ENCODE data around the gene PIGQ.

Gene PIGQ

GRCh38 chr16:563072-563644 is 6.6 kb upstream of the PIGQ start:
- H3K27me3 ChIP-seq (ENCODE audit: control insufficient read depth in 3 of 3, insufficient read depth in 3 of 3, low read depth in 1 of 3, low read length in 3 of 3): peaks cover 14 to 49% (median 43%) of the 10 kb centered on the region in 3 experiments
- H3K4me2 ChIP-seq (ENCODE audit: insufficient read depth, low read length, poor library complexity, severe bottlenecking): no peak overlapping the region
- H3K23ac ChIP-seq (ENCODE audit: low read depth, low read length, poor library complexity): peak overlapping the region; percentile 55
- H3K4me1 ChIP-seq (ENCODE audit: control insufficient read depth in 2 of 2, insufficient read depth in 1 of 2, low read depth in 1 of 2, low read length in 2 of 2): peaks cover 0 to 30% of the 10 kb centered on the region in 2 donors
- DNase-seq (ENCODE audit: low spot score): no peak
- H3K79me1 ChIP-seq (ENCODE audit: low read depth, low read length): peaks cover 5% of the 10 kb centered on the region
- no peak overlapping the region for H3K4ac ChIP-seq (ENCODE audit: low read length)
- no peak overlapping the region for H2AFZ ChIP-seq (ENCODE audit: low read length)
- H2BK5ac ChIP-seq (ENCODE audit: low read length): no peak overlapping the region
- no peak overlapping the region for H3K14ac ChIP-seq (ENCODE audit: low read length)
- no CpG with 5 or more reads among the region's 30 CpGs for WGBS, 2 donors (ENCODE audit: extremely low coverage in 2 of 2, insufficient read length in 2 of 2, insufficient replicate concordance in 1 of 2)
- no peak overlapping the region for H2BK120ac ChIP-seq (ENCODE audit: low read depth, low read length)
- no peak overlapping the region for H4K8ac ChIP-seq (ENCODE audit: low read depth, low read length)
- H3K9ac ChIP-seq (ENCODE audit: low read depth, low read length, poor library complexity): no peak overlapping the region
- peak overlapping the region; percentile 58 for H2BK12ac ChIP-seq (ENCODE audit: low read length)
- no peaks in the 10 kb centered on the region for H3K36me3 ChIP-seq (replicated peaks in 1 of 2; ENCODE audit: control insufficient read depth in 2 of 2, insufficient read depth in 2 of 2, low read length in 2 of 2)
- H4K91ac ChIP-seq (ENCODE audit: low read depth, low read length, poor library complexity): no peak overlapping the region
- peaks cover 0 to 2% of the 10 kb centered on the region in 2 donors for H3K9me3 ChIP-seq (replicated peaks in 1 of 2; ENCODE audit: control insufficient read depth in 2 of 2, insufficient read depth in 1 of 2, low read depth in 1 of 2, low read length in 2 of 2)
- H3K27ac ChIP-seq (replicated peaks; ENCODE audit: low read length): no peak overlapping the region
- H2AK5ac ChIP-seq (ENCODE audit: low read depth, low read length): peak overlapping the region; percentile 63
- no peak overlapping the region for H3K18ac ChIP-seq (ENCODE audit: low read length)
- H2BK15ac ChIP-seq (ENCODE audit: low read length): peak overlapping the region; percentile 89
- no peak overlapping the region for H3K4me3 ChIP-seq (ENCODE audit: low read length in 2 of 2)

GRCh38 chr16:564690-565418 is 4.9 kb upstream of the PIGQ start:
- no peak overlapping the region for H4K91ac ChIP-seq (ENCODE audit: low read depth, low read length, poor library complexity)
- no peak overlapping the region for H4K8ac ChIP-seq (ENCODE audit: low read depth, low read length)
- peak overlapping the region; percentile 58 for H2BK12ac ChIP-seq (ENCODE audit: low read length)
- no peak overlapping the region for H3K18ac ChIP-seq (ENCODE audit: low read length)
- H3K27ac ChIP-seq (replicated peaks; ENCODE audit: low read length): no peak overlapping the region
- H3K27me3 ChIP-seq (ENCODE audit: control insufficient read depth in 3 of 3, insufficient read depth in 3 of 3, low read depth in 1 of 3, low read length in 3 of 3): peaks cover 7 to 32% (median 26%) of the 10 kb centered on the region in 3 experiments
- no peak overlapping the region for H3K4me2 ChIP-seq (ENCODE audit: insufficient read depth, low read length, poor library complexity, severe bottlenecking)
- H3K23ac ChIP-seq (ENCODE audit: low read depth, low read length, poor library complexity): peak overlapping the region; percentile 85
- peak overlapping the region; percentile 39 for H2BK5ac ChIP-seq (ENCODE audit: low read length)
- peak overlapping the region; percentile 70 for H2AK5ac ChIP-seq (ENCODE audit: low read depth, low read length)
- H3K36me3 ChIP-seq (replicated peaks in 1 of 2; ENCODE audit: control insufficient read depth in 2 of 2, insufficient read depth in 2 of 2, low read length in 2 of 2): no peaks in the 10 kb centered on the region
- peak overlapping the region; percentile 50 for H3K9ac ChIP-seq (ENCODE audit: low read depth, low read length, poor library complexity)
- no peak overlapping the region for H3K4ac ChIP-seq (ENCODE audit: low read length)
- H2AFZ ChIP-seq (ENCODE audit: low read length): peak overlapping the region; percentile 81
- WGBS, 2 donors (ENCODE audit: extremely low coverage in 2 of 2, insufficient read length in 2 of 2, insufficient replicate concordance in 1 of 2): no CpG with 5 or more reads among the region's 42 CpGs
- peak overlapping the region; percentile 38 for H3K14ac ChIP-seq (ENCODE audit: low read length)
- H2BK120ac ChIP-seq (ENCODE audit: low read depth, low read length): no peak overlapping the region
- no peak overlapping the region for H3K4me3 ChIP-seq (ENCODE audit: low read length in 2 of 2)
- peaks cover 4% of the 10 kb centered on the region for H3K79me1 ChIP-seq (ENCODE audit: low read depth, low read length)
- no peak for DNase-seq (ENCODE audit: low spot score)
- peak overlapping the region; percentile 49 for H2BK15ac ChIP-seq (ENCODE audit: low read length)
- peaks cover 0 to 2% of the 10 kb centered on the region in 2 donors for H3K9me3 ChIP-seq (replicated peaks in 1 of 2; ENCODE audit: control insufficient read depth in 2 of 2, insufficient read depth in 1 of 2, low read depth in 1 of 2, low read length in 2 of 2)
- peaks cover 3 to 36% of the 10 kb centered on the region in 2 donors for H3K4me1 ChIP-seq (ENCODE audit: control insufficient read depth in 2 of 2, insufficient read depth in 1 of 2, low read depth in 1 of 2, low read length in 2 of 2)

- no CpG with 5 or more reads among the region's 35 CpGs for whole genome bisulfite sequencing, 2 donors (ENCODE audit: extremely low coverage in 2 of 2, insufficient read length in 2 of 2, insufficient replicate concordance in 1 of 2)
- peaks cover 5 to 28% (median 18%) of the 10 kb centered on the region in 3 experiments for H3K27me3 ChIP-seq (ENCODE audit: control insufficient read depth in 3 of 3, insufficient read depth in 3 of 3, low read depth in 1 of 3, low read length in 3 of 3)
- peak overlapping the region; percentile 87 for H2BK5ac ChIP-seq (ENCODE audit: low read length)
- H3K79me1 ChIP-seq (ENCODE audit: low read depth, low read length): peaks cover 8% of the 10 kb centered on the region
- H2BK12ac ChIP-seq (ENCODE audit: low read length): peak overlapping the region; percentile 58
- H3K18ac ChIP-seq (ENCODE audit: low read length): peak overlapping the region; percentile 76
- H2AK5ac ChIP-seq (ENCODE audit: low read depth, low read length): peak overlapping the region; percentile 75
- no peak overlapping the region for H3K4me2 ChIP-seq (ENCODE audit: insufficient read depth, low read length, poor library complexity, severe bottlenecking)
- no peaks in the 10 kb centered on the region for H3K36me3 ChIP-seq (replicated peaks in 1 of 2; ENCODE audit: control insufficient read depth in 2 of 2, insufficient read depth in 2 of 2, low read length in 2 of 2)
- H2BK15ac ChIP-seq (ENCODE audit: low read length): peak overlapping the region; percentile 92
- H2BK120ac ChIP-seq (ENCODE audit: low read depth, low read length): no peak overlapping the region
- no peak overlapping the region for H3K4ac ChIP-seq (ENCODE audit: low read length)
- peak overlapping the region; percentile 98 for H3K23ac ChIP-seq (ENCODE audit: low read depth, low read length, poor library complexity)
- H4K91ac ChIP-seq (ENCODE audit: low read depth, low read length, poor library complexity): no peak overlapping the region
- peak overlapping the region; percentile 60 for H3K9ac ChIP-seq (ENCODE audit: low read depth, low read length, poor library complexity)
- DNase-seq (ENCODE audit: low spot score): no peak
- no peak overlapping the region for H3K27ac ChIP-seq (replicated peaks; ENCODE audit: low read length)
- peaks cover 4 to 36% of the 10 kb centered on the region in 2 donors for H3K4me1 ChIP-seq (ENCODE audit: control insufficient read depth in 2 of 2, insufficient read depth in 1 of 2, low read depth in 1 of 2, low read length in 2 of 2)
- no peak overlapping the region for H4K8ac ChIP-seq (ENCODE audit: low read depth, low read length)
- H3K14ac ChIP-seq (ENCODE audit: low read length): peak overlapping the region; percentile 38
- H2AFZ ChIP-seq (ENCODE audit: low read length): peak overlapping the region; percentile 81
- no peak overlapping the region for H3K4me3 ChIP-seq (ENCODE audit: low read length in 2 of 2)
- H3K9me3 ChIP-seq (replicated peaks in 1 of 2; ENCODE audit: control insufficient read depth in 2 of 2, insufficient read depth in 1 of 2, low read depth in 1 of 2, low read length in 2 of 2): peaks cover 0 to 2% of the 10 kb centered on the region in 2 donors
Measured at GRCh38 chr16:565419-566330, 4.1 kb upstream of the PIGQ start.
